ENCODE measurements around the gene MLN.

MLN gene

GRCh38 chr6:33787954-33788693 is 15.7 kb downstream of the MLN start:
- no peak for TF ChIP-seq CTCF (IDR thresholded peaks at IDR 0.05; ENCODE audit: poor library complexity, severe bottlenecking)
- Histone ChIP-seq H3K9me3 (ENCODE audit: severe bottlenecking) (no peaks in the 10 kb centered on the region), H3K27me3 (ENCODE audit: insufficient read depth, poor library complexity, severe bottlenecking) (no peaks in the 10 kb centered on the region), H3K4me3 (ENCODE audit: severe bottlenecking) (peak overlapping the region; percentile 89), H3K27ac (ENCODE audit: poor library complexity, severe bottlenecking) (peak overlapping the region; percentile 83), H3K36me3 (ENCODE audit: low read depth) (peaks cover 31% of the 10 kb centered on the region), H3K4me1 (ENCODE audit: insufficient read depth, poor library complexity, severe bottlenecking) (peaks cover 14% of the 10 kb centered on the region)
- no peak for DNase-seq (ENCODE audit: low spot score)
- ATAC-seq (ENCODE audit: low read depth) = peak; percentile 72

GRCh38 chr6:33787346-33787953 is 16.4 kb downstream of the MLN start:
- Histone ChIP-seq H3K27ac (ENCODE audit: poor library complexity, severe bottlenecking) (peak overlapping the region; percentile 83), H3K9me3 (ENCODE audit: severe bottlenecking) (no peaks in the 10 kb centered on the region), H3K27me3 (ENCODE audit: insufficient read depth, poor library complexity, severe bottlenecking) (no peaks in the 10 kb centered on the region), H3K4me1 (ENCODE audit: insufficient read depth, poor library complexity, severe bottlenecking) (peaks cover 14% of the 10 kb centered on the region), H3K36me3 (ENCODE audit: low read depth) (peaks cover 33% of the 10 kb centered on the region), H3K4me3 (ENCODE audit: severe bottlenecking) (peak overlapping the region; percentile 89)
- ATAC-seq (ENCODE audit: low read depth) = no peak
- no peak for DNase-seq (ENCODE audit: low spot score)
- TF ChIP-seq CTCF (IDR thresholded peaks at IDR 0.05; ENCODE audit: poor library complexity, severe bottlenecking) = no peak

- Histone ChIP-seq H3K4me3 (ENCODE audit: severe bottlenecking) (no peak overlapping the region), H3K9me3 (ENCODE audit: severe bottlenecking) (no peaks in the 10 kb centered on the region), H3K36me3 (ENCODE audit: low read depth) (peaks cover 38% of the 10 kb centered on the region), H3K4me1 (ENCODE audit: insufficient read depth, poor library complexity, severe bottlenecking) (peaks cover 18% of the 10 kb centered on the region), H3K27ac (ENCODE audit: poor library complexity, severe bottlenecking) (peak overlapping the region; percentile 83), H3K27me3 (ENCODE audit: insufficient read depth, poor library complexity, severe bottlenecking) (no peaks in the 10 kb centered on the region)
- no peak for ATAC-seq (ENCODE audit: low read depth)
- no peak for TF ChIP-seq CTCF (IDR thresholded peaks at IDR 0.05; ENCODE audit: poor library complexity, severe bottlenecking)
- DNase-seq (ENCODE audit: low spot score) = no peak
These were observed 17.1 kb downstream of the MLN start for GRCh38 chr6:33786736-33787135.

- H3K36me3 ChIP-seq (ENCODE audit: low read depth) = peaks cover 41% of the 10 kb centered on the region
- TF ChIP-seq CTCF (IDR thresholded peaks at IDR 0.05; ENCODE audit: poor library complexity, severe bottlenecking) = no peak
- H3K27me3 ChIP-seq (ENCODE audit: insufficient read depth, poor library complexity, severe bottlenecking) = no peaks in the 10 kb centered on the region
- no peaks in the 10 kb centered on the region for H3K9me3 ChIP-seq (ENCODE audit: severe bottlenecking)
- DNase-seq (ENCODE audit: low spot score) (no peak), ATAC-seq (ENCODE audit: low read depth) (no peak)
- H3K4me1 ChIP-seq (ENCODE audit: insufficient read depth, poor library complexity, severe bottlenecking) = peaks cover 28% of the 10 kb centered on the region
- no peak overlapping the region for H3K27ac ChIP-seq (ENCODE audit: poor library complexity, severe bottlenecking)
- no peak overlapping the region for H3K4me3 ChIP-seq (ENCODE audit: severe bottlenecking)
These were observed 18.0 kb downstream of the MLN start for GRCh38 chr6:33785778-33786177.

- no peak for TF ChIP-seq CTCF (IDR thresholded peaks at IDR 0.05; ENCODE audit: poor library complexity, severe bottlenecking)
- H3K4me3 ChIP-seq (ENCODE audit: severe bottlenecking) = no peak overlapping the region
- peaks cover 51% of the 10 kb centered on the region for H3K36me3 ChIP-seq (ENCODE audit: low read depth)
- peaks cover 28% of the 10 kb centered on the region for H3K4me1 ChIP-seq (ENCODE audit: insufficient read depth, poor library complexity, severe bottlenecking)
- ATAC-seq (ENCODE audit: low read depth) = no peak
- H3K9me3 ChIP-seq (ENCODE audit: severe bottlenecking) = no peaks in the 10 kb centered on the region
- no peak overlapping the region for H3K27ac ChIP-seq (ENCODE audit: poor library complexity, severe bottlenecking)
- no peaks in the 10 kb centered on the region for H3K27me3 ChIP-seq (ENCODE audit: insufficient read depth, poor library complexity, severe bottlenecking)
- DNase-seq (ENCODE audit: low spot score) = no peak
These were observed 19.0 kb downstream of the MLN start for GRCh38 chr6:33784787-33785186.

Measured in RWPE2 (cell line).